ENCODE measurements around the gene NQO2.
A peak's percentile ranks its signal among the peaks of the same experiment; 100 is the strongest.
"Not testable (repeated sequence)": the region's sequence is repeated elsewhere in the genome, so short reads cannot be mapped to it uniquely, and the experiment has no call there.

The NQO2 gene

GRCh38 chr6:3037638-3038365, 38.1 kb downstream of the NQO2 start:
- no peak for DNase-seq (ENCODE audit: low read depth)

DNA sequence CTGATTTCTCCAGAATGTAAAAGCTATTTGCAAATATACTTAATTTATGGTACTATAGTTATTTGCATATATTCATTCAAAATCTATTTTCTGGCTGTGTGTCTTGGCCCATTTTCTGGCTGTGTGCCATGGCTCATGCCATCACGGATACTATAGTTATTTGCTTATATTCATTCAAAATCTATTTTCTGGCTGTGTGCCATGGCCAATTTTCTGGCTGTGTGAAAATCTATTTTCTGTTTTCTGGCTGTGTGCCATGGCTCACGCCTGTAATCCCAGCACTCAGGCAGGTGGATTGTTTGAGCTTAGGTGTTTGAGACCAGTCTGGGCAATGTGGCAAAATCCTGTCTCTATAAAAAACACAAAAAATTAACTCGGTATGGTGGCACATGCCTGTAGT, 39.7 kb downstream of the NQO2 start:
- DNase-seq (ENCODE audit: low read depth), result no peak

GRCh38 chr6:3041147-3041546, 41.5 kb downstream of the NQO2 start:
- no peak for DNase-seq (ENCODE audit: low read depth)

- no peak for DNase-seq (ENCODE audit: low read depth)
These were observed 41.9 kb downstream of the NQO2 start for GRCh38 chr6:3041606-3042005.

GRCh38 chr6:3045369-3045768, 45.7 kb downstream of the NQO2 start:
- no peak for DNase-seq (ENCODE audit: low read depth)

- no peak for DNase-seq (ENCODE audit: low read depth)
These were observed 46.1 kb downstream of the NQO2 start for GRCh38 chr6:3045777-3046176.

DNA sequence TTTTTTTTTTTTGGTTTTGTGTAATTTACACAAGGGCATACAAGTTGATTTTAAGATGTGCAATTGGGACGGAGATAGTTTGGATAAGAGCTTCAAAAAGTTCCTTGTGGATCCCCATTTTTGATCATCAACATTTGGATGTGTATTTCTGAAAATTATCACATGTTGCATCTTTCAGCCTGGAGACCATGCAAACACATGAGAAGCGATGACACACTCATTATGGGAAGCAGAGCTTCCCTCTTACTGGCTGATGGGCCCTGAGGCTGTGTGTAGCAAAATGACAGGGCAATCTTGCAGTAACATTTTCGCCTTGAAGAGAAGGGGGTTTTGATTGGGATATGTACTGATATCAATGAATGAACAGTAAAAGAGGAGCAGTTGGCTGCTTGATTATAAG, 46.6 kb downstream of the NQO2 start:
- no peak for DNase-seq (ENCODE audit: low read depth)

GRCh38 chr6:3048009-3048408, 48.3 kb downstream of the NQO2 start:
- not testable (repeated sequence) for DNase-seq (ENCODE audit: low read depth)

DNA sequence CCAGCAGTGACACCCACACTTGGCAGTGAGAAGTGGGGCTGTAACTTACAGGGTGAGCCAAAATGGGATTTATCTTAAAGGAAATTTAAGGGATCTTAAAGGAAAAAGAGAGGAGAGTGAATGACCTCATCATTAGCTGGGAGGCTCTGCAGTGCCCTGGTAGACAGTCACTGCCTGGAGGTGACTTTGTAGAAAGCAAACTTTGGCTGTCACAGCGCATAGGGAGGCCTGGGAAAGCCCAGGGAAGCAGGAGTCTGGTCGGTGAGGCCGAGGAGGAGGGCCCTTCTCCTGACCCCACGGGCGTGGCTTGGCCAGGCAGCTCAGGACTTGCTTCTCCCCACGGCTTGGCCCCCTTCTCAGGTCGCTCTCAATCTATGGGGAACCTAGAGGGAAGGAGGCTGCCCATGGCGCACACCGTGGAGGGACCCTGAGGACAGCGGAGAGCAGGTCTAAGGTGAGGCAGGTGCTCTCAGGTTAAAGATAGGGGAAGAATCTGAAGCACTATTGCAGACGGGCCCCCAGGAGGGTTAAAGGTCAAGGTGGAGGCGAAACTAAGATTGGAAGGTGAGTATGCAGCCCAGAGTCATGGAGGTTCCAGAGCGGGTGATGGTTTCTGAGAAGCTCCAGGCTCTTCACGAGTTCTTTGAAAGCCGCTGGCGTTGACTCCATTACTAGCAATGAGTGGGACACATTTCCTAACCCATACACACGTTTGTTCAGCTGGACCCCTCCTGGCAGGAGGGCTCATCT, 53.0 kb downstream of the NQO2 start:
- DNase-seq (ENCODE audit: low read depth), result no peak

GRCh38 chr6:3053231-3053508, 53.5 kb downstream of the NQO2 start:
- no peak for DNase-seq (ENCODE audit: low read depth)

GRCh38 chr6:3054229-3055157, 54.8 kb downstream of the NQO2 start:
- DNase-seq (ENCODE audit: low read depth), result peak; percentile 38

DNA sequence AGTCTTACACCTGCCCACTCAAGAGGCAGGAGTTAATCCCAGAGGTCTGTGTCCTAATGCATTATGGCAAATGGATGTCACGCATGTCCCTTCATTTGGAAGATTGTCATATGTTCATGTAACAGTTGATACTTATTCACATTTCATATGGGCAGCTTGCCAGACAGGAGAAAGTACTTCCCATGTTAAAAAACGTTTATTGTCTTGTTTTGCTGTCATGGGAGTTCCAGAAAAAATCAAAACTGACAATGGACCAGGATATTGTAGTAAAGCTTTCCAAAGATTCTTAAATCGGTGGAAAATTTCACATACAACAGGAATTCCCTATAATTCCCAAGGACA, 55.4 kb downstream of the NQO2 start:
- DNase-seq (ENCODE audit: low read depth), result not testable (repeated sequence)

DNA sequence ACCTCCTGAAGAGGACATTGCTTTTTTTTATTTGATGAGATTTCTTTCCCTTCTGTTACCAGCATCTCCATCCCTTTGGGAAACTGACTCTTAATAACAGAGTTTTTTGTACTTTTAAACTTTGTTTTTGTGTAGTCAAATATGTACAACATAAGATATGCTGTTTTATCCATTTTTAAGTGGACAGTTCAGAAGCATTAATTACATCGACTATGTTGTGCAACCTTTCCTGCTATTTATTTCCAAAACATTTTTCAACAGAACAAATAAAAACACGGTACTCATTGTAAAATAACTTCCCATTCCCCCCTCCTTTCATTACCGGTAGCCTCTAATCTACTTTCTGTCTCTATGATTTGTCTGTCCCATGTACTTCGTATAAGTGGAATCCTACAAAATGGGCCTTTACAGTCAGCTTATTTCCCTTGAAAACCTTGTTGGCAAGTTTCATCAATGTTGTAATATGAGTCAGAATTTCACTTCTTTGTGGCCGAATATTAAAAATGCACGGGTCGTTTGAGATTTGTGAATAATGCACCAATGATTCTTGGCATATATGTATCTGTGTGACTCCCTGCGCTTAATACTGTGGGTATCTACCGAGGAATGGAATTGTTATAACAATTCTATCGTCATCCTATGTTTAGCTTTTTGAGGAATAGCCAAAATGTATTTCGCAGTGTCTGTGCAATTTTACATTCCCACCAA, 57.5 kb downstream of the NQO2 start:
- DNase-seq (ENCODE audit: low read depth), result no peak

DNA sequence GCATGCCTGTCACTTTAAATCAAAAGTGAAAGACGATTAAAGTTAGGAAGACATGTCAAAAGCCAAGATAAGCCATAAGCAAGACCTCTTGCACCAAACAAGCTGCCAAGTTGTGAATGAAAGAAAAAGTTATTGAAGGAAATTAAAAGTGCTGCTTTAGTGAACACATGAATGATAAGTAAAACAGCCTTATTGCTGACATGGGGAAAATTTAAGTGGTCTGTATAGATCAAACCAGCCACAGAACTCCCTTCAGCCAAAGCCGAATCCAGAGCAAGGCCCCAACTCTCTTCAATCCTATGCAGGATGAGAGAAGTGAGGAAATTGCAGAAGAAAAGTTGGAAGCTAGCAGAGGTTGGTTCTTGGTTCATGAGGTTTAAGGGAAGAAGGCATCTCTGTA, 59.3 kb downstream of the NQO2 start:
- DNase-seq (ENCODE audit: low read depth), result no peak

DNA sequence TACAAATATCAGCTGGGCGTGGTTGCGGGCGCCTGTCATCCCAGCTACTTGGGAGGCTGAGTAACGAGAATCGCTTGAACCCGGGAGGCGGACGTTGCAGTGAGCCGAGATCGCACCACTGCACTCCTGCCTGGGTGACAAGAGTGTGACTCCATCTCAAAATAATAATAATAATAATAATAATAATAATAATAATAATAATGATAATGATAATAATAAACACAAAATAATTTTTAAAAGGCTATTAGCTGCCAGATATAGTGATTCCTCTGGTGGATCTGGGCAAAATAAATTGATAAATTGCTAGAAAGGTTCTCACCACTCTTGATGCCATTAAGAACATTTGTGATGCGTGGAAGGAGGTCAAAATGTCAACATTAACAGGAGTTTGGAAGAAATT, 60.4 kb downstream of the NQO2 start:
- not testable (repeated sequence) for DNase-seq (ENCODE audit: low read depth)

GRCh38 chr6:3061501-3061941, 61.8 kb downstream of the NQO2 start:
- peak; percentile 87 for DNase-seq (ENCODE audit: low read depth)

DNA sequence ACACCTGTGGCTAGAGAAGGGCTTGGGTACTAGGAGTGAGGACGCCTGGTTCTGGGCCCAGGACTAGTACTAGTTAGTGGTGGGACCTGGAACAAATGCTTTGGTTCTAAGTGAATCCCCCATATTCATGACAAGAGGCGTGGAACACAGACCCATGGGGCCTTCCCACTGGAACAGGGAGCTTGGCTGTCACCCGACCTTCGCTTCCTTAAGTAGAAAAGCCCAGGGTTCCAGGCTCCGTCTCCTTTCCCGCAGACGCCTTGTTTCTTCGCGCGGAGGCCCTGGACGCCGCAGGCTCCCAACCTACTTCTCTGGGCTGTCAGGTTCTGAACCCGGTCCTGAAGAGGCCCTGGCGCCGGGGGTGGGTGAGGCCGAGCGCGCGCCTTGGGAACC, 63.6 kb downstream of the NQO2 start:
- not testable (repeated sequence) for DNase-seq (ENCODE audit: low read depth)

- peak; percentile 85 for DNase-seq (ENCODE audit: low read depth)
These were observed 64.3 kb downstream of the NQO2 start for GRCh38 chr6:3063733-3064700.

DNA sequence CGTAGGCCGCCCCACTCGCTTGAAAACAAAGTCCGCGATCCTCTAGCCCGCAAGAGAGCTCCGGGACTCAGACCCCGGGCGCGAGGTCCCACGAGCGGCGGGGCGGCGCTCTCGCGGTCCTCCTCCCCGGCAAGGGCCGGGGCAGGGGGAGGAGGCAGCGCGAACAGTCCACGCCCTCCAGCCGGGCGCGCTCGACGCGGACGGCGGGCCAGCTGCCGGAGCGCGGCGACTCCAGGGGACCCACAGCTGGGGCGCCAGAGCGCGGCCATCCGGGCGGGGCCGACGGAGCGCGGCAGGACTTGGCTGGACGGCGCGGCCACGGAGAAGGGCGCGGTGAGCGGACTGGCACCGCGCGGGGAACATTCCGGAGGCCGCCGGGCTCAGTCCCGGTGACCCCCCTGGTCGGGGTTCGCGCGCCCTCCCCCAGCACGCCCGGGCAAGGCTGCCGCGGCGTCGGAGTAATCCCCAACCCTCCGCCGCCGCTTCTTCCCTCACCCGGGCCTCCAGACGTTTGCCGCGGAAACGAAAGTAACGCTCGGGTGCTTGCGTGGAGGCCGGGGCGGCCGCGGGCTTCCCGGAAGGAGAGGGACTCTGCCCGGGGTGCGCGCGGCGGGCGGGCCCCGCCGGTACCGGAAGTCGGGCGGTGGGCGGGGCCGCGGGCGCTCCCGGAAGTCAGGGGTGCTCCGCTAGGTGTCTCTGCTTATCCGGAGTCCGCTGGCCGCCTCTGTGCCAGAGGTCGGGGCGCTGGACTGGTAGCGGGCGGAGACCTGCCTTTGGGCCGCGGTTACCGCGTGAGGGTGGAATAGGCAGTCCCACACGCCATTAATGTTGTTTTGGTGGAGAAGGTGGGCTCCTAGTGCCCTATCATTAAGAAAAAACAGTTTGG, 68.9 kb downstream of the NQO2 start, which contains the start of gene RIPK1:
RIPK1 (plus strand) TSS at position 166 of the 886 bp plus-strand sequence. CDS start 8,330 bp downstream, outside the sequence.
- DNase-seq (ENCODE audit: low read depth), result peak; percentile 83

All from amniotic epithelial cell (primary cell).